Measurements from ENCODE around the gene MSMO1.

MSMO1 gene

DNA sequence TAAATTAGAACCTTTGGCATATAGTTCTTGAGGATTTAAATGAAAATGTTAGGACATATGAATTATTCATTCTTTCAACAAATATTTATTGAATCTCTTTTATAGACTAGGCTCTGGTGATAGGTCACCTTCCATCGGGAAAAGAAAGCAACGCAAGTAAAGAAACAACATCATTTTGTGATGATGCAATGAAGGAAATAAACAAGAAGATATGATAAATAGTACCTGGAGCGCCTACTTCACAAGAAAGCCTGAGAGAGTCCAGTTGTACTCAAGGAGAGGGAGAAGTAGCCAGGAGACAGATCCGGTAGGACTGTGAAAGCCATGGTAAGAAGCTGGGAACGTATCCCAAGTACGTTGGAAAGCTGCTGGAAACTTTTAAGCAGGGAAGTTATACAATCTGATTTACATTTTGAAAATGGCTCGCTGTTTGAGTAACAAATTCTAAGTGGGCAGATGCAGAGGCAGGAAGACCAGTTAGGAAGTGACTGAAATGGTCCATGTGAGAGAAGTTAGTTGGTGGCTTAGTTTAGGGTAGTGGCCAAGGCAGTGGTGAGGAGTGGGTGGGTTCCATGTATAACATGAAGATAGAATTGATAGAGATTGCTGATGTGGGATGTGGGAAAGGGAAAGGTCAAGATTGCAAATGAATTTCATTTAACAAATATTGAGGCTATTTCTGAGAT, 33.7 kb downstream of the MSMO1 start:
- peaks cover 0 to 3% of the 10 kb centered on the region in 2 donors for H3K27me3 ChIP-seq
- H3K27ac ChIP-seq: no peak overlapping the region
- no peaks in the 10 kb centered on the region for H3K36me3 ChIP-seq
- H3K9me3 ChIP-seq: no peaks in the 10 kb centered on the region
- DNase-seq: no peak
- TF ChIP-seq CTCF (IDR thresholded peaks at IDR 0.05): no peak
- H3K4me3 ChIP-seq: no peak overlapping the region
- intact Hi-C loops (cut with DNase I; ENCODE audit: low total_unique reads): no loop called here
- no peaks in the 10 kb centered on the region for H3K4me1 ChIP-seq

- no peak for DNase-seq
- H3K9me3 ChIP-seq: no peaks in the 10 kb centered on the region
- H3K36me3 ChIP-seq: no peaks in the 10 kb centered on the region
- H3K4me3 ChIP-seq: no peak overlapping the region
- peaks cover 0 to 3% of the 10 kb centered on the region in 2 donors for H3K27me3 ChIP-seq
- no peak for TF ChIP-seq CTCF (IDR thresholded peaks at IDR 0.05)
- intact Hi-C loops (cut with DNase I; ENCODE audit: low total_unique reads): no loop called here
- H3K27ac ChIP-seq: no peak overlapping the region
- H3K4me1 ChIP-seq: no peaks in the 10 kb centered on the region
These were observed 34.3 kb downstream of the MSMO1 start for GRCh38 chr4:165361810-165362209.

- DNase-seq: no peak
- no peaks in the 10 kb centered on the region for H3K9me3 ChIP-seq
- H3K4me3 ChIP-seq: no peak overlapping the region
- TF ChIP-seq CTCF (IDR thresholded peaks at IDR 0.05): no peak
- intact Hi-C loops (cut with DNase I; ENCODE audit: low total_unique reads): no loop called here
- H3K27me3 ChIP-seq: peaks cover 0 to 3% of the 10 kb centered on the region in 2 donors
- H3K27ac ChIP-seq: no peak overlapping the region
- H3K36me3 ChIP-seq: no peaks in the 10 kb centered on the region
- H3K4me1 ChIP-seq: no peaks in the 10 kb centered on the region
These were observed 37.1 kb downstream of the MSMO1 start for GRCh38 chr4:165364452-165365080.

GRCh38 chr4:165367040-165367439, 39.6 kb downstream of the MSMO1 start:
- H3K27ac ChIP-seq: no peak overlapping the region
- no peak for TF ChIP-seq CTCF (IDR thresholded peaks at IDR 0.05)
- H3K36me3 ChIP-seq: no peaks in the 10 kb centered on the region
- intact Hi-C loops (cut with DNase I; ENCODE audit: low total_unique reads): no loop called here
- no peaks in the 10 kb centered on the region for H3K9me3 ChIP-seq
- H3K4me3 ChIP-seq: no peak overlapping the region
- H3K4me1 ChIP-seq: no peaks in the 10 kb centered on the region
- no peaks in the 10 kb centered on the region for H3K27me3 ChIP-seq
- DNase-seq: no peak

DNA sequence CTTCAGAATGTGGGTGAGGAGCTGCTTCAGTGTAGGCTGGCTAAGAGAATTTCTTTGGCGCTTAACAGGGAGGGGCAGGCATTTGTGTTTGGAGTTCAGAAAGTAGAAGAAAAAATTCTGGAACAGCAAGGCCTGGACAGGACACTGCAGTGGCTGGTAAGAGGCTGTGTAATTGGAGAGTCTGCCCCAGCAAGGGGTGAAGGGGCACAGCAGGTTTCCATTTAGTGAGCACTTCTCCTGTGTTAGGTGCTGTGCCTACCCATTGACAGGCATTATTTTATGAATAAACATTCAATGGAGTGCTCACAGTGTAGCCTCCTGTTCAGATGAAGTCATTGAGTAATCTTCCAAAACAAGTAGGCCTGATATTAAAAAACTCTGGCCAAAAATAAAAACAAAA, 40.6 kb downstream of the MSMO1 start:
- Histone ChIP-seq H3K4me3 (no peak overlapping the region), H3K36me3 (no peaks in the 10 kb centered on the region), H3K27ac (no peak overlapping the region), H3K9me3 (no peaks in the 10 kb centered on the region), H3K27me3 (no peaks in the 10 kb centered on the region), H3K4me1 (no peaks in the 10 kb centered on the region)
- no peak for TF ChIP-seq CTCF (IDR thresholded peaks at IDR 0.05)
- no peak for DNase-seq
- intact Hi-C loops (cut with DNase I; ENCODE audit: low total_unique reads): no loop called here
